NCI-H524 treated with DMSO at 0.1 percent for 48 hours (cell line): ENCODE measurements around the gene ZFYVE1.
"Not testable (repeated sequence)": the region's sequence is repeated elsewhere in the genome, so short reads cannot be mapped to it uniquely, and the experiment has no call there.

Experiments used
- DNase-seq: peaks from one replicate; lab custom pipeline; 2025; lab: John Stamatoyannopoulos, UW

ZFYVE1 gene, protein sequence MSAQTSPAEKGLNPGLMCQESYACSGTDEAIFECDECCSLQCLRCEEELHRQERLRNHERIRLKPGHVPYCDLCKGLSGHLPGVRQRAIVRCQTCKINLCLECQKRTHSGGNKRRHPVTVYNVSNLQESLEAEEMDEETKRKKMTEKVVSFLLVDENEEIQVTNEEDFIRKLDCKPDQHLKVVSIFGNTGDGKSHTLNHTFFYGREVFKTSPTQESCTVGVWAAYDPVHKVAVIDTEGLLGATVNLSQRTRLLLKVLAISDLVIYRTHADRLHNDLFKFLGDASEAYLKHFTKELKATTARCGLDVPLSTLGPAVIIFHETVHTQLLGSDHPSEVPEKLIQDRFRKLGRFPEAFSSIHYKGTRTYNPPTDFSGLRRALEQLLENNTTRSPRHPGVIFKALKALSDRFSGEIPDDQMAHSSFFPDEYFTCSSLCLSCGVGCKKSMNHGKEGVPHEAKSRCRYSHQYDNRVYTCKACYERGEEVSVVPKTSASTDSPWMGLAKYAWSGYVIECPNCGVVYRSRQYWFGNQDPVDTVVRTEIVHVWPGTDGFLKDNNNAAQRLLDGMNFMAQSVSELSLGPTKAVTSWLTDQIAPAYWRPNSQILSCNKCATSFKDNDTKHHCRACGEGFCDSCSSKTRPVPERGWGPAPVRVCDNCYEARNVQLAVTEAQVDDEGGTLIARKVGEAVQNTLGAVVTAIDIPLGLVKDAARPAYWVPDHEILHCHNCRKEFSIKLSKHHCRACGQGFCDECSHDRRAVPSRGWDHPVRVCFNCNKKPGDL

DNA sequence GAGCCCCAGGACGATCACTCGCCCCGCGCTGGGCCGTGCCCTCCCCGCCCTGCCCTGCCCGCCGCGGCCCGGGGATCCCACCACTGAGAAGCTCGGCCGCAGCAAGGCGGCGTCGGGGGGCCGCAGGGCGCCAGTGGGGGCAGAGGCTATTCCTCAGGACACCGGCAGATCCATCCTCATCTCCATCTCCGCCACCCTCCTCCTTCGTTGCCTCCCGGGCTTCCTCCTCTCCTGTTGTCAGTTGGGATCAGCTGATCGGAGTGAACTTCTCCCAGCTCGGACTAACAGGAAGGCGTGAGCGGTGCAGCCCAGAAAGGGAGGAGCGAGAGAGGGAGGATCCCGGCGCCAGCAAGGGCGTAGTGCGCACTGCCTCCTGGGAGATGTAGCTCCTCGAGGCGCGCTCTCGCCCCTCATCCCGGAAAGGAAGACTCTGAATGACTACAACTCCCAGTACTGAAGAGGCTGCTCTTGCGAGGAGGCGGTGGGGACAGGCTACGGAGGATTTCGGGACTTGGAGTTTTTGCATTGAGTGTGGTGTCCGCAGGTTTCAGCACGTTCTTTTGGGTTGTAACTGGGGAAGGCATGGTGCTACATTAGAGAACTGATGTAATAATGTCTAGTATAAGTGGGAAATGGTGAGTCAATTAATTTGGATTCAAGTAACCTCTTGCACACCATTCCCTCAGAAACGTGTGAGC, at the start of gene ZFYVE1:
Gene ZFYVE1, minus strand, starts transcription at position 262 of the 698 bp plus-strand sequence. CDS start 2,598 bp downstream, outside the sequence.
- DNase-seq = peak; percentile 98

DNA sequence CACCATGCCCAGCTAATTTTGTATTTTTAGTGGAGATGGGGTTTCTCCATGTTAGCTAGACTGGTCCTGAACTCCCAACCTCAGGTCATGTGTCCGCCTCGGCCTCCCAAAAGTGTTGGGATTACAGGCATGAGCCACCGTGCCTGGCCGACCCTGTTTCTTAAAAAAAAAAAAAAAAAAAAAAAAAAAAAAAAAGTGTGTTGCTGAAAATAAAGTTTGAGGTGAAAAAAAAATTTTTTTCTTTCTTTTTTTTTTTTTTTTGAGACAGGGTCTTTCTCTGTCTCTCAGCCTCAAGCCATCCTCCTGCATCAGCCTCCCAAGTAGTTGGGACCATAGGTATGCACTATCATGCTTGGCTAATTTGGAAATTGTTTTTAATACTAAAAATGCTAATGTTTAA, 42.7 kb upstream of the ZFYVE1 start:
- no peak for DNase-seq

DNA sequence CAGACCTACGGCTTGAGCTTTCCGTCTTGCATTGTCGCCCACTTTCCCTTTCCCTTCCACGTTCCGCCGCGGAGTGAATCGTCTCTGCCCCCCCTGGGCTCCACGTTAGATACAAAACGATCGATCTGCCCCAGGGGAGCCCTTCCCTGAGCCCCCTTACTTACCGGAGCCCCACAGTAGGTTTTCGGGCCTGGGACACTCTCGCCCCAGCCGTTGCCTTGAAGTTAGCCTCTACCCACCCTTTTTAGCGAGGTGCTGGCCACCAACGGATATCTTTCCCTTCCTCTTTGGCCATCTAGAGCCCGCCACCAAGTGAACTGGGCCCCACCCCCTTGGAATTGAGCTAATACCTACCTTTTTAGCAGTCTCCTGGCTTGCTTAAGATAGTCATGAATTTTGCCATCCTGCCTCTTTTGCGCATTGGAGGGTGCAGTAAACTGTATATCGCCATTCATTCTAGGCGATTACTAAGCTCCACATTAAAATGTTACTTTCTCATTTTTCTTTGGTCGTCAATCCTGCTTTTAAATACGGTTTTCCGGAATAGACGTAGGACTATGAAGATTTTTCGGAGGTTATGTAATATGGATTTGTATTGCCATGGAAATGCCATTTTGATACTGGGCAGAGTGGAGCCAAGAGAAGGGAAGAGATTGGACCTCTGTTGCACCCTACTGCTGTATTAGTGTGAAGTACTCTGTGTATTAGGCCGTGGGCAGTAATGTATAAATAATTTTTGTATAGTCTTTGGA, 32.2 kb upstream of the ZFYVE1 start:
- DNase-seq = no peak

DNA sequence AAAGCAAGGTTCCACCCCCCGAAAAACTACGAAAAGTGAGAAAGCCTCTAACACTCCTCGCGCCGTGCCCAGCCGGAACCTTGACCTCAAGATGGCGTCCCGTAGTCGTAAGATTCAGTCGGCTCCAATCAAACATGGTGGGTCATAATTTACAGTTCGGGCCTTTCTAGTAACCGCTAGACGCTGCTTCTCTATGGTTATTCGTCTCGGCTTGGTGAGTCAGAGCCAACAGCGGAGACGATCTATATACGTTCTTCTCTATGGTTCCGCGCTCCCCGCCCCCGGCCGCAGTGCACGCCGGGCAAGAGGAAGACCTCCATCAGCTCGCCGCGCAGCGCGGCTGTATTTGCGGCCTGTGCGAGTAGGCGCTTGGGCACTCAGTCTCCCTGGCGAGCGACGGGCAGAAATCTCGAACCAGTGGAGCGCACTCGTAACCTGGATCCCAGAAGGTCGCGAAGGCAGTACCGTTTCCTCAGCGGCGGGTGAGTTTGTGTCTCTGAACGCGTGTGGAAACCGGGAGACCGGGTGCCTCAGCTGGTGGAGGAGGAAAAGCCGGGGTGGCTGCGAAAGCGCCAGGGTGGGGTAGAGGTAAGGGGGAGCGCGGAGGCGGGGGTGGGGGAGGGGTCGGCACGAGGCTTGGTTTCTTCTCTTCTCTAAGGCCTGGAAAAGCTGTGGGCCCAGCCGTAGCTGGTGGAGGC, 31.5 kb upstream of the ZFYVE1 start, which contains the start of gene RBM25:
Gene RBM25, plus strand, starts transcription at position 311 of the 698 bp plus-strand sequence. CDS start 13,108 bp downstream, outside the sequence.
- DNase-seq = peak; percentile 100

DNA sequence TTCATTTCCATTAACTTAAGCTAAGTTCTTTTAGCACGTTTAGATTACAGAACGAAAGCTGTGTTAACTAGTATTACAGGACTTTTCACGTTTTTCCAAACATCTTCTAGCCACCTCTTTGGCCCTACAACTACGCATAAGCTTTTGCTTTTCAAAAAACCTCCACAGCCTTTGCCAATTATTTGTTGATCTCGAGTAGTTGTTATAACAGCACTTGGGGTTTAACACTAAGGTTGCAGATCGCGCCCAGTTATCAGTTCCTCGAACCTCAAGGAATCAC, 31.0 kb upstream of the ZFYVE1 start:
- DNase-seq = no peak

DNA sequence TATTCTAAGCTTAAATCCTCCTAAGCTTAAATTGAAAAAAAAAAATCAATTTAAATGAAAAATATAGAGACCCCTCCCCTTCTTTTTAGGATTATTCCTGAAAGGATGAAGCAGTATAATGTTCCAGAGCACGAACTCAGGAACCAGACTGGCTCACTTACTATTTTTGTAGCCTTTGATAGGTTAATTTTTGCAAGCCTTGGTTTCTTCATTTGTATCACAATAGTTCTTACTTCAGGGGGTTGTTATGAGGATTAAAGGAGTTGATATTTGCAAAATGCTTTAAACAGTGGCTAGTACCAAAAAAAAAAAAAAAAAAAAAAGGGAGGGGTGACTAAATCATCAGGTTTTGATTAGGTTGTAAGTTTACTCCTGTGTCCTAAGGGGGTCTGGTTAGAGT, 28.3 kb upstream of the ZFYVE1 start:
- DNase-seq = no peak

DNA sequence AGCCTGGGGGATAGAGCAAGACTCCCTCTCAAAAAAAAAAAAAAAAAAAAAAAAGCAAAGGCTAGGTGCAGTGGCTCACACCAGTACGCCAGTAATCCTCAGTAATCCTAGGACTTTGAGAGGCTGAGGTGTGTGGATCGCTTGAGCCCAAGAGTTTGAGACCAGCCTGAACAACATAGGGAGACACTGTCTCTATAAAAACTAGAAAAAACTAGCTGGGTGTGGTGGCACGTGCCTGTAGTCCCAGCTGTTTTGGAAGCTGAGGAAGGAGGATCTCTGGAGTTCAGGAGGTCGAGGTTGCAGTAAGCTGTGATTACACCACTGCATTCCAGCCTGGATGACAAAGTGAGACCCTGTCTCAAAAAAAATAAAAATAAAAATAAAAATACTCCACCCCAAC, 22.5 kb upstream of the ZFYVE1 start:
- DNase-seq = no peak

DNA sequence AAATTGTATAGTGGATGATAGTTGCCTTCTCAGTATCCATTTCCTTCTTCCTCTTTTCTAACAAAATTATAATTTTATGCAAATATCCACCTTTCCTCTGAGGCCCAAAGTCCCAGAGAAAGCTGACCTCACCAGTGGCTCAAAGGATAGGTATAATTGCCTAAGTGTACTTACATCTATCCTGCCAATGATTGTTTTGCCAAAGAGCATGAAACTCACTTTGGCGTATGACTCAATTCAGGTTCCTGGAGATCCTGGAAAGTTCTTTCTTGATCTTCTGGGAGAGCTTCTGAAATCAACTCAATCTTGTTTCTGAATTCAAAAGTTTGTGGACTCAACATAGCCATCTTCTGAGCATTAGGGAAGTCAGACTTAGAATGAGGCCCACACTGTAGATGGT, 20.9 kb upstream of the ZFYVE1 start:
- DNase-seq = no peak

DNA sequence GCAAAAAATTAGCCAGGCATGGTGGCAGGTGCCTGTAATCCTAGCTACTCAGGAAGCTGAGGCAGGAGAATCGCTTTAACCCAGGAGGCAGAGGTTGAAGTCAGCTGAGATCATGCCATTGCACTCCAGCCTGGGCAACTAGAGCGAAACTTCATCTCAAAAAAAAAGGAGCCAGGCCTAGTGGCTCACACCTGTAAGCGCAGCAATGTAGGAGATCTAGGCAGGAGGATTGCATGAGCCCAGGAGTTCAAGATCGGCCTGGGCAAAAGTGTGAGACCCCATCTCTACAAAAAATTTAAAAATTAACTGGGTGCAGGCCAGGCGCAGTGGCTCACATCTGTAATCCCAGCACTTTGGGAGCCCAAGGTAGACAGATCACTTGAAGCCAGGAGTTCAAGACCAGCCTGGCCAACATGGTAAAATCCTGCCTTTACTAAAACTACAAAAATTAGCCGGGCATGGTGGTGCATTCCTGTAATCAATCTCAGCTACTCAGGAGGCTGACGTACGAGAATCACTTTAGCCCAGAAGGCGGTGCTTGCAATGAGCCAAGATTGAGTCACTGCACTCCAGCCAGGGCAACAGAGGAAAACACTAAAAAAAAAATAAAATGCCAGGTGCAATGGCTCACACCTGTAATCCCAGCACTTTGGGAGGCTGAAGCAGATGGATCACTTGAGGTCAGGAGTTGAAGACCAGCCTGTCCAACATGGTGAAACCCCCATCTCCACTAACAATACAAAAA, 10.0 kb upstream of the ZFYVE1 start:
- DNase-seq = not testable (repeated sequence)

DNA sequence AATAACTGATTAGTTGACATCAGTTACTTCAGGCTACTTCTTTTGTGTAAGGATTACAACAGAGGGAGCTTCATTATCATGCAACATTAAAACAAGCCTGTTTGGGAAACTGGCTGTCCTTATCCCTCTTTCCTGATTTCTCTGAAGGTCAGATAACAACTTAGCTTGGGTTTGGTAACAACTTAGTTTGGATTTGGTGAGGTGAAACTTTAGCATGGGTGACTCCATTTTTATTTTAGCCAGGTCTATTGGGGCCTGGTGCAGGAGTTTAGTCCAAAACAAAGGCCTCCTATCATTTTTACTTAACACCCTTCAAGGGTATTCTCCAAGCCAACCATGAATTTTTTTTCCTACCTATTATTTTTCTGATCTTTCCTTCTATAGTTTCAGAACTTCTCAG, 1.1 kb upstream of the ZFYVE1 start:
- DNase-seq = no peak

DNA sequence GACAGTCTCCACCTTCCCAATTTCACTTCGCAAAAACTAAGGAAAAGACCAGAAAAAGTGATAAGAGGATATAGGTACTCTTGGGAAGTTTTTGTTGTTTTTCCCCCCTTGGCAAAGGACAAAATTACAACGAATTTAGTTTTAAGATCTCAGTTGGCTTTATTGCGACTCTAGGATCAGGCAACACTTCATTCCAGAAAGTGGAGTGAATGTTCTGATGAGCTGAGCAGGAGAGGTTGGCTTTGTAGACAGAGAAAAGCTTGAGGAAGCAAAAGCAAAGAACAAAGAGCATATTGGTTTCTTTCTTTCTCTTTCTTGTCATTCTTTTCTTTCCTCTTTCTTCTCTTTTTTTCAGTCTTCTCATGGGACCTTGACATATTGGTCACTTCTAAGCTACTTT, 640 bp upstream of the ZFYVE1 start:
- no peak for DNase-seq

DNA sequence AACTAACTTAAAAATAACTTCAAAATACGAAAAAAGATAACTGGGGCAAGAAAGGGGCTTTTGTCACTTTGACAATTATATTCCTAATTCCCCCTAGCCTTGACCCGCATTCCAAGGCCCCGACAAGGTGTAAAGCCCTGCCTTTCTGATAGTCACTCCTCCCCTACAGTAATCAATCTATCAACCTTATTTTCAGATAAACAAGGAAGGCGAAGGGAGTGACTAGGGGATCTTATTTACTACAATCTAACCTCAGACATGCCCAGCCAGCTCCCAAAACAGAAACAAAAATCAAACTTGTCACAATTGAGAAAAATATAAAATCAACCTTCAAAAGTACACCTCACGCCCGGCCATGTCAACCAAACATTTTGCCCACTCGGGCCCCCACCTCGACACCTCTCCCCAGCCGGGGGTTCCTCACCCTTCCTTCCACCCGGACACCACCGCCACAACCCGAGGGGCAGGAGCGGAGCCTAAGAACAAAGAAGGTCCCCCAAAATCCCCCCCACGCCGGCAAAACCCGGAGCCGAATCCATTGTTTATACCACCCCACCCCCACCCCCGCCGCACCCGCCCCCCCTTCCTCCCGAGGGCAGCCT, 562 bp downstream of the ZFYVE1 start:
- no peak for DNase-seq

DNA sequence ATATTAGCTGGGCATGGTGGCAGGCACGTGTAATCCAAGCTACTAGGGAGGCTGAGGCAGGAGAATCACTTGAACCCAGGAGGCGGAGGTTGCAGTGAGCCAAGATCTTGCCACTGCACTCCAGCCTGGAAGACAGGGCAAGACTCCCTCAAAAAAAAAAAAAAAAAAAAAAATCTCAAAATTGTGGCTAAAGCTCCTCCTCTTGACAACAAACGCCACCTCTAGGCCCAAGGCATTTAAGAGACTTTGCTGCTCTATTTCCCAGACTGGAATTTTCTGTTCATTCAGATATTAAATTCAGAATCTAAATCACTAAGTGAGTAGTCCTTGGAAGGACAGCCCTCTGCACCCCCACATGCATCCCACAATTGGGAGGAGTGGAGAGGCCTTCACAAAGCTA, 1.4 kb downstream of the ZFYVE1 start:
- DNase-seq = no peak

DNA sequence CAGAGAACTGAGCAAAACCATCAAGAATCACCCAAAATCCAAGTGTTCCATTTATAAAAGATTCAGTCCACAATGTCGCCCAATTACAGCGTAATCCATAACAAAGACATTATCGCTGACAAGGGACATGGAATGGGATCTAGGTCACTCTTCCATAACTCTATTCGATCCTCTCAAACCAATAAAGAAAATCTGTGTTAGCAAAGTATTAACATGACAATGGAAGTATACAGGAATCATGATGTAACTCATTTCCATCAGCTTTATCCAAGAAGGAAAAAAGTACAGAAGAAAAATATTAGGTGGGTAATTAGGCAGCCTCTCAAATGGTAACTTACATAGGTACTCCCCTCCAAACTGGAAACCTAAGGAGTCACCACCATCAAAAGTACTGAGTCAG, 4.9 kb downstream of the ZFYVE1 start:
- DNase-seq = no peak

DNA sequence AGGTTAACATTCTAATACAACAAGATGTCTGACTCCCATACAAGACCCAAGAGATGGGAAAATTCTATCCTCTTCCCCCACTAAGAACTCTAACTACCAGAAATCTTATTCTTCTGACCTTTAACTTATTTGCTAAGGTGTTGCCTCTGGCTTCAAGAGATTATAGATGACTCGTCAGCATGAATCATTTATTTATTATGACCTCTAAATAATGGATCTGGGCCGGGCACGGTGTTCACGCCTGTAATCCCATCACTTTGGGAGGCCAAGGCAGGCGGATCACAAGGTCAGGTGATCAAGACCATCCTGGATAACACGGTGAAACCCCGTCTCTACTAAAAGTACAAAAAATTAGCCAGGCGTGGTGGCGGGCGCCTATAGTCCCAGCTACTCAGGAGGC, 10.9 kb downstream of the ZFYVE1 start:
- DNase-seq = not testable (repeated sequence)

DNA sequence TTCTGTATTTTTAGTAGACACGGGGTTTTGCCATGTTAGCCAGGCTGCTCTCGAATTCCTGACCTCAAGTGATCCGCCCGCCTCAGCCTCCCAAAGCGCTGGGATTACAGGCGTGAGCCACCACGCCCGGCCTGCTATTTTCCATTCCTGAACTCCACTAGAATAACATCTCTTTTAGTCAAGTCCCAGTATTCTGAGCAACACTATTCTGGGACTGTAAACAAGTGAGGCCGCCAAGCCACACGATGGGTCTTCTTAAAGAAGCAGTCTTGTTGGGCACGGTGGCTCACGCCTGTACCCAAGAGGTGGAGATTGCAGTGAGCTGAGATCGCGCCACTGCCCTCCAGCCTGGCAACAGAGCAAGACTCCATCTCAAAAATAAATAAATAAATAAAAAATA, 11.4 kb downstream of the ZFYVE1 start:
- not testable (repeated sequence) for DNase-seq

DNA sequence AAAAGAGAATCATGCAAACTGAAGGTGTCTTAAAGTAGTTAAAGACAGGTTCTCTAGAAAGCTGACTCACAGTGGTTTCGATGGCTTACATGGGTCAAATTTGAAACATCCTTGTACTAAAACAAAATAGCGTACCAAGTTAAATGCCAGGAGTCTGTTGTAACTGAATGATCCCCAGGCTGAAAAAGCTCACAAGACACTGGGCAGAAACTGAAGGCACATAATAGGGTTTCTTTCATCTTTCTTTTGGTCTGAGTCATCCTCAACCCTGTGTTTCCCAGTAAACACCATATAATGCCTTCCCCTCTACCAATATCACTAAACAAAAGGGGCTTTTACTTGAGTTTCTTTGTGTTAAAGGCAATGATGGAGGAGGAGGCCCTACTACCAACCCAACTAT, 12.8 kb downstream of the ZFYVE1 start:
- no peak for DNase-seq

DNA sequence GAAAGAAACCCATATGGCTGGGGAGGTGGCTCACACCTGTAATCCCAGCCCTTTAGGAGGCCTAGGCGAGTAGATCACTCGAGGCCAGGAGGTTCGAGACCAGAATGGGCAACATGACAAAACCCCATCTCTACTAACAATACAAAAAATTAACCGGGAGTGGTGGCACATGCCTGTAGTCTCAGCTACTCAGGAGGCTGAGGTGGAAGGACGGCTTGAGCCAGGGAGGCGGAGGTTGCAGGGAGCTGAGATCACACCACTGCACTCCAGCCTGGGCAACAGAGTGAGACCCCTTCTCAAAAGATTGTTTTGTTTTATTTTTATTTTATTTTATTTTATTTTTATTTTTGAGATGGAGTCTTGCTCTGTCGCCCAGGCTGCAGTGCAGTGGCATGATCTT, 15.7 kb downstream of the ZFYVE1 start:
- not testable (repeated sequence) for DNase-seq

DNA sequence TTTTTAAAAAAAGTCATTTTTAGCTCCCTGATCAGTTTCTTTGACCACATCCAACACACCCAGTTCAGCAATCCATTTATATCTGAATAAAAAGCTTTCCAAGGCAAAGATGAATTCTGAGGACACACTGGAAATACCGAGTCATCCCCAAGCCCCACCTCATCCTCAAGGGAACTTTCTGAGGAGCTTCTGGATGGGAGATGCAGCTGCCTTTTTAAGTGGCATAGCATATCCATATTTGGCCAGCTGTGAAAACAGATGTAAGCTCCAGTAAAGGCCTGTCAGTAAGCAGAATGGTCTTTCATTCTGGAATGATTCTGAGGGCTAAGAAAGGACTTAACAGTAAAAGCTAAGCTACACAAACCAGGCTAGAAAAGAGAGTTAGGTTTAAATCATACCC, 18.4 kb downstream of the ZFYVE1 start:
- DNase-seq = no peak

DNA sequence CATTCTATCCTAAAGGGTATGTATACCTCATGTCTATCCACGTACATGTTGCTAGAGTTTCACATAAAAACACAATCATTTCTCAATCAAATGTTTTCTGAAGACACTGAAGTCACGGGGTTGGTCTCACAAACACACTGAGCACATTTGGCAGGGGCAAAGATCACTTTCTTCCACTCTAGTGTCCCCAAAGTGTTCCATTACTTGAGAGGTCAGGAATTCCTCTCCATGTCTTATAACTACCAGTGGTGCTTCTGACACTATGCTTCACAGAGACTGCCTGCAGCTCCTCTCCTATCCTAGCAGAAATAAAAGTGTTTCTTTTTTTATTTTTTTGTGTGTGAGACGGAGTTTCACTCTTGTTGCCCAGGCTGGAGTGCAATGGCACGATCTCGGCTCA, 19.1 kb downstream of the ZFYVE1 start:
- no peak for DNase-seq
